HepG2 (cell line): ENCODE data around the gene ETF1. TPM values are rescaled to one million over a fixed set of nuclear protein-coding genes. Genes with fewer than 3 reads are reported as not detected.

ENCODE experiments used
- ISL2 ChIP-seq: sonication (generic); formaldehyde crosslinking; IDR thresholded peaks from 2 replicates; pipeline ENCODE4 v1.5.0; 2020; ENCODE audit warnings: missing genetic modification reagents
- KDM3A ChIP-seq: IDR thresholded peaks from 2 replicates; pipeline ENCODE4 v1.6.1; 2018; ENCODE audit warnings: low read depth, missing compliant biosample characterization
- MATR3 ChIP-seq: sonication (generic); formaldehyde crosslinking; IDR thresholded peaks from 2 replicates; pipeline ENCODE4 v1.4.0; 2020; ENCODE audit warnings: missing genetic modification reagents
- NFKB2 ChIP-seq: sonication (generic); formaldehyde crosslinking; IDR thresholded peaks from 2 replicates; pipeline ENCODE4 v1.4.0; 2020; ENCODE audit warnings: missing genetic modification reagents, borderline replicate concordance
- SIN3B ChIP-seq: fragments of 150-350 bp; IDR thresholded peaks from 2 replicates; pipeline ENCODE4 v1.6.1; 2014; ENCODE audit warnings: low read length
- SMARCE1 ChIP-seq: fragments of 450-650 bp; IDR thresholded peaks from 2 replicates; pipeline ENCODE4 v1.6.1; 2017; ENCODE audit warnings: borderline replicate concordance
- TMF1 ChIP-seq: sonication (generic); formaldehyde crosslinking; IDR thresholded peaks from 2 replicates; pipeline ENCODE4 v1.8.1; 2022; ENCODE audit warnings: low read depth, missing genetic modification reagents
- TSC22D2 ChIP-seq: sonication (generic); formaldehyde crosslinking; IDR thresholded peaks from 2 replicates; pipeline ENCODE4 v1.5.1; 2020; ENCODE audit warnings: missing genetic modification reagents, mild to moderate bottlenecking, borderline replicate concordance
- ZC3H4 ChIP-seq: sonication (generic); formaldehyde crosslinking; IDR thresholded peaks from 2 replicates; pipeline ENCODE4 v1.4.0; 2020; ENCODE audit warnings: missing genetic modification reagents, borderline replicate concordance
- ZMYM3 ChIP-seq: sonication (generic); formaldehyde crosslinking; IDR thresholded peaks from 2 replicates; pipeline ENCODE4 v1.5.1; 2020; ENCODE audit warnings: mild to moderate bottlenecking, missing genetic modification reagents
- ZNF17 ChIP-seq: sonication (generic); formaldehyde crosslinking; IDR thresholded peaks from 2 replicates; pipeline ENCODE4 v1.5.0; 2020; ENCODE audit warnings: mild to moderate bottlenecking, missing genetic modification reagents
- ZNF205 ChIP-seq: IDR thresholded peaks from 2 replicates; pipeline ENCODE4 v1.6.1; 2018; ENCODE audit warnings: missing biosample characterization, missing genetic modification reagents
- ZNF3 ChIP-seq: IDR thresholded peaks from 2 replicates; pipeline ENCODE4 v1.7.0; 2017; ENCODE audit warnings: inconsistent platforms
- ZNF44 ChIP-seq: sonication (generic); formaldehyde crosslinking; IDR thresholded peaks from 2 replicates; pipeline ENCODE4 v1.5.1; 2020; ENCODE audit warnings: mild to moderate bottlenecking, missing genetic modification reagents
- ZNF878 ChIP-seq: sonication (generic); formaldehyde crosslinking; IDR thresholded peaks from 2 replicates; pipeline ENCODE4 v1.8.1; 2023; ENCODE audit warnings: mild to moderate bottlenecking, missing genetic modification reagents, moderate library complexity
- ZSCAN25 ChIP-seq: sonication (generic); formaldehyde crosslinking; IDR thresholded peaks from 2 replicates; pipeline ENCODE4 v1.8.0; 2022; ENCODE audit warnings: mild to moderate bottlenecking, missing genetic modification reagents
- polyA plus RNA-seq, 8 experiments: library from polyadenylated mRNA; depleted of rRNA in 3 of 8; stranded (reverse) in 7 of 8; unstranded in 1 of 8; fragments of >200 nt; fragmentation: Illumina TruSeq in 4 of 8; extraction: Trizol in 4 of 8; gene quantifications; 2 replicates each; pipeline versions ENCODE4 v1.2.1 to v1.2.3, GENCODE V29; 2011 to 2016; ENCODE audit warnings: low read depth in 4 of 8, missing spikeins in 1 of 8, mixed read lengths in 1 of 8; ENCODE audit not compliant: insufficient read depth in 1 of 8
- total RNA-seq, 5 experiments: library from RNA; depleted of rRNA; stranded (reverse); fragments of >200 nt; fragmentation: Illumina TruSeq; extraction: Trizol; gene quantifications; 2 replicates each; pipeline ENCODE4 v1.2.3, GENCODE V29; 2016; ENCODE audit warnings: low read depth in 1 of 5
- TF ChIP-seq, protein P1 (sequence below): sonication (generic); formaldehyde crosslinking; IDR thresholded peaks from 2 replicates; pipeline ENCODE4 v1.9.0; 2022; ENCODE audit warnings: missing genetic modification reagents, mild to moderate bottlenecking, borderline replicate concordance
- TF ChIP-seq, protein P2 (sequence below), 2 experiments: sonication (generic) in 1 of 2; formaldehyde crosslinking in 1 of 2; IDR thresholded peaks; 2 replicates each; pipeline versions ENCODE4 v1.6.1 to v1.9.0; 2014 to 2022; ENCODE audit warnings: antibody characterized with exemption in 1 of 2, borderline replicate concordance in 1 of 2, inconsistent platforms in 1 of 2, low read depth in 1 of 2, missing genetic modification reagents in 1 of 2
- TF ChIP-seq, protein P3 (sequence below): IDR thresholded peaks from 2 replicates; pipeline ENCODE4 v1.6.1; 2016; ENCODE audit warnings: missing compliant biosample characterization, missing genetic modification reagents, borderline replicate concordance
- TF ChIP-seq, protein P4 (sequence below): sonication (generic); formaldehyde crosslinking; IDR thresholded peaks from 2 replicates; pipeline ENCODE4 v1.4.0; 2020; ENCODE audit warnings: missing genetic modification reagents
- TF ChIP-seq, protein P5 (sequence below): sonication (generic); formaldehyde crosslinking; IDR thresholded peaks from 2 replicates; pipeline ENCODE4 v1.8.0; 2022; ENCODE audit warnings: missing genetic modification reagents, mild to moderate bottlenecking, borderline replicate concordance

ETF1 gene
- total and polyA plus RNA-seq, 2 of the 13 experiments (the other 11 are each of a cell fraction or from before 2014, with no cell fraction given) = 52.1 to 184 TPM

DNA sequence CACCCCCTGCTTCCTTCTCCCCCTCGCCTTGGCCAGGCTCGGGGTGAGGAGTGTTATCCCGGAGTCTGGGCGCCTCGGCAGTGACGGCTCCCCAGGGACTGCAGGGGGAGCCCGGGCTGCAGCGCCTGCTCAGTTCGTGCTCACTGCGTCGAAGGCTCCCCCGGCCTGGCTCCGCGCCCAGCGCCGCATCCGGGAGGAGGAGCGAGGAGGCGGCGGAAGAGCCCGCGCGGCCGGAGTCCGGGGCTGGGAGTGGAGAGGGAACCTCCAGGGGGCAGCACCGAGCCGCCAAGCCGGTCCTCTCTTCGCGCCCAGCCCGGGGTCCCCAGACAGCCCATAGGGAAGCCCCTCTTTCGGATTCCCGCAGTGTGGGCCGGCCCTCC is 79.0 kb downstream of the ETF1 start (continued):
- TF ChIP-seq ZSCAN25 = peak; percentile 70; the same call in 1 of the 2 replicates
- no peak for TF ChIP-seq ZNF205 (CRISPR knock-in tag)
- TF ChIP-seq ZNF17 = no peak
- TF ChIP-seq, protein P1, sequence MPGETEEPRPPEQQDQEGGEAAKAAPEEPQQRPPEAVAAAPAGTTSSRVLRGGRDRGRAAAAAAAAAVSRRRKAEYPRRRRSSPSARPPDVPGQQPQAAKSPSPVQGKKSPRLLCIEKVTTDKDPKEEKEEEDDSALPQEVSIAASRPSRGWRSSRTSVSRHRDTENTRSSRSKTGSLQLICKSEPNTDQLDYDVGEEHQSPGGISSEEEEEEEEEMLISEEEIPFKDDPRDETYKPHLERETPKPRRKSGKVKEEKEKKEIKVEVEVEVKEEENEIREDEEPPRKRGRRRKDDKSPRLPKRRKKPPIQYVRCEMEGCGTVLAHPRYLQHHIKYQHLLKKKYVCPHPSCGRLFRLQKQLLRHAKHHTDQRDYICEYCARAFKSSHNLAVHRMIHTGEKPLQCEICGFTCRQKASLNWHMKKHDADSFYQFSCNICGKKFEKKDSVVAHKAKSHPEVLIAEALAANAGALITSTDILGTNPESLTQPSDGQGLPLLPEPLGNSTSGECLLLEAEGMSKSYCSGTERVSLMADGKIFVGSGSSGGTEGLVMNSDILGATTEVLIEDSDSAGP (CRISPR knock-in tag) = peak; percentile 93
- no peak for TF ChIP-seq ZNF3 (CRISPR knock-in tag)
- TF ChIP-seq SMARCE1 = no peak
- peak; percentile 74; the same call in 1 of the 2 replicates for TF ChIP-seq ISL2 (CRISPR knock-in tag)
- TF ChIP-seq KDM3A (CRISPR knock-in tag) = peak; percentile 88
- TF ChIP-seq, protein P2, sequence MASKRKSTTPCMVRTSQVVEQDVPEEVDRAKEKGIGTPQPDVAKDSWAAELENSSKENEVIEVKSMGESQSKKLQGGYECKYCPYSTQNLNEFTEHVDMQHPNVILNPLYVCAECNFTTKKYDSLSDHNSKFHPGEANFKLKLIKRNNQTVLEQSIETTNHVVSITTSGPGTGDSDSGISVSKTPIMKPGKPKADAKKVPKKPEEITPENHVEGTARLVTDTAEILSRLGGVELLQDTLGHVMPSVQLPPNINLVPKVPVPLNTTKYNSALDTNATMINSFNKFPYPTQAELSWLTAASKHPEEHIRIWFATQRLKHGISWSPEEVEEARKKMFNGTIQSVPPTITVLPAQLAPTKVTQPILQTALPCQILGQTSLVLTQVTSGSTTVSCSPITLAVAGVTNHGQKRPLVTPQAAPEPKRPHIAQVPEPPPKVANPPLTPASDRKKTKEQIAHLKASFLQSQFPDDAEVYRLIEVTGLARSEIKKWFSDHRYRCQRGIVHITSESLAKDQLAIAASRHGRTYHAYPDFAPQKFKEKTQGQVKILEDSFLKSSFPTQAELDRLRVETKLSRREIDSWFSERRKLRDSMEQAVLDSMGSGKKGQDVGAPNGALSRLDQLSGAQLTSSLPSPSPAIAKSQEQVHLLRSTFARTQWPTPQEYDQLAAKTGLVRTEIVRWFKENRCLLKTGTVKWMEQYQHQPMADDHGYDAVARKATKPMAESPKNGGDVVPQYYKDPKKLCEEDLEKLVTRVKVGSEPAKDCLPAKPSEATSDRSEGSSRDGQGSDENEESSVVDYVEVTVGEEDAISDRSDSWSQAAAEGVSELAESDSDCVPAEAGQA (IDR thresholded peaks at IDR 0.05; ENCODE audit: low read depth) = 0 out of 2 replicates have a peak, but pooled peaks have one; percentile 32
- TF ChIP-seq, protein P2 (CRISPR knock-in tag; IDR thresholded peaks at IDR 0.05; ENCODE audit: borderline replicate concordance) = no peak
- TF ChIP-seq SIN3B = no peak
- peak; percentile 23; the same call in 1 of the 2 replicates for TF ChIP-seq ZMYM3 (CRISPR knock-in tag)
- TF ChIP-seq TMF1 (CRISPR knock-in tag) = no peak
- 0 out of 2 replicates have a peak, but pooled peaks have one; percentile 56 for TF ChIP-seq ZNF878
- TF ChIP-seq, protein P3, sequence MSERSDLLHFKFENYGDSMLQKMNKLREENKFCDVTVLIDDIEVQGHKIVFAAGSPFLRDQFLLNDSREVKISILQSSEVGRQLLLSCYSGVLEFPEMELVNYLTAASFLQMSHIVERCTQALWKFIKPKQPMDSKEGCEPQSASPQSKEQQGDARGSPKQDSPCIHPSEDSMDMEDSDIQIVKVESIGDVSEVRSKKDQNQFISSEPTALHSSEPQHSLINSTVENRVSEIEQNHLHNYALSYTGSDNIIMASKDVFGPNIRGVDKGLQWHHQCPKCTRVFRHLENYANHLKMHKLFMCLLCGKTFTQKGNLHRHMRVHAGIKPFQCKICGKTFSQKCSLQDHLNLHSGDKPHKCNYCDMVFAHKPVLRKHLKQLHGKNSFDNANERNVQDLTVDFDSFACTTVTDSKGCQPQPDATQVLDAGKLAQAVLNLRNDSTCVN = peak; percentile 65; the same call in 1 of the 2 replicates
- no peak for TF ChIP-seq ZC3H4 (CRISPR knock-in tag)
- TF ChIP-seq NFKB2 (CRISPR knock-in tag) = peak; percentile 76; the same call in 1 of the 2 replicates
- no peak for TF ChIP-seq MATR3
- TF ChIP-seq, protein P4, sequence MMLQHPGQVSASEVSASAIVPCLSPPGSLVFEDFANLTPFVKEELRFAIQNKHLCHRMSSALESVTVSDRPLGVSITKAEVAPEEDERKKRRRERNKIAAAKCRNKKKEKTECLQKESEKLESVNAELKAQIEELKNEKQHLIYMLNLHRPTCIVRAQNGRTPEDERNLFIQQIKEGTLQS (CRISPR knock-in tag) = no peak
- no peak for TF ChIP-seq ZNF44
- TF ChIP-seq, protein P5, sequence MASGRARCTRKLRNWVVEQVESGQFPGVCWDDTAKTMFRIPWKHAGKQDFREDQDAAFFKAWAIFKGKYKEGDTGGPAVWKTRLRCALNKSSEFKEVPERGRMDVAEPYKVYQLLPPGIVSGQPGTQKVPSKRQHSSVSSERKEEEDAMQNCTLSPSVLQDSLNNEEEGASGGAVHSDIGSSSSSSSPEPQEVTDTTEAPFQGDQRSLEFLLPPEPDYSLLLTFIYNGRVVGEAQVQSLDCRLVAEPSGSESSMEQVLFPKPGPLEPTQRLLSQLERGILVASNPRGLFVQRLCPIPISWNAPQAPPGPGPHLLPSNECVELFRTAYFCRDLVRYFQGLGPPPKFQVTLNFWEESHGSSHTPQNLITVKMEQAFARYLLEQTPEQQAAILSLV = no peak
- no peak for TF ChIP-seq TSC22D2
